Sigmoid colon (tissue), 7 donors: ENCODE measurements around the gene IFT20. TPM values are rescaled to one million over a fixed set of nuclear protein-coding genes. Genes with fewer than 3 reads are reported as not detected.

ENCODE experiments used
- DNase-seq: peaks from one replicate; pipeline ENCODE4 v3.0.0-alpha.2; 2019
- H3K27ac ChIP-seq, 4 donors: fragments of 200-600 bp; sonication (generic); one replicate each; pipeline ENCODE4 v1.5.1; 2016 to 2019; ENCODE audit warnings: mild to moderate bottlenecking in 1 of 4
- H3K27me3 ChIP-seq, 3 donors: fragments of 200-600 bp; sonication (generic); one replicate each; pipeline ENCODE4 v1.5.1; 2019; ENCODE audit warnings: mild to moderate bottlenecking in 1 of 3
- H3K36me3 ChIP-seq, 4 donors: fragments of 200-600 bp; sonication (generic); one replicate each; pipeline ENCODE4 v1.5.1; 2016 to 2019
- H3K4me1 ChIP-seq, 4 donors: fragments of 200-600 bp; sonication (generic); one replicate each; pipeline ENCODE4 v1.5.1; 2017 to 2019
- H3K4me3 ChIP-seq, 4 donors: fragments of 200-600 bp; sonication (generic); one replicate each; pipeline ENCODE4 v1.5.1; 2017 to 2019; ENCODE audit warnings: mild to moderate bottlenecking in 2 of 4, moderate library complexity in 1 of 4
- H3K9me3 ChIP-seq, 4 donors: fragments of 200-600 bp in 3 of 4; sonication (generic) in 3 of 4; one replicate each; pipeline versions ENCODE4 v1.5.1 to v1.6.1; 2013 to 2019
- CTCF ChIP-seq, 4 experiments: fragments of 450-650 bp in 3 of 4; fragments of 200-600 bp in 1 of 4; IDR thresholded peaks; one replicate each; pipeline ENCODE4 v1.5.1; 2016 to 2019; ENCODE audit warnings: antibody characterized with exemption in 4 of 4, mild to moderate bottlenecking in 3 of 4, moderate library complexity in 2 of 4
- EP300 ChIP-seq, 4 donors: sonication (generic); formaldehyde crosslinking; IDR thresholded peaks; one replicate each; pipeline ENCODE4 v1.6.1; 2017; ENCODE audit warnings: antibody characterized with exemption in 4 of 4
- POLR2A ChIP-seq, 2 donors: fragments of 450-650 bp; IDR thresholded peaks; one replicate each; pipeline ENCODE4 v1.6.1; 2016; ENCODE audit warnings: antibody characterized with exemption in 2 of 2, mild to moderate bottlenecking in 2 of 2, moderate library complexity in 2 of 2
- POLR2AphosphoS5 ChIP-seq, 4 donors: sonication (generic); formaldehyde crosslinking; IDR thresholded peaks; one replicate each; pipeline ENCODE4 v1.6.1; 2017; ENCODE audit warnings: antibody characterized with exemption in 4 of 4
- WGBS, 2 donors: extraction: QIAGEN DNeasy Blood & Tissue Kit; methylation state at CpG; one replicate each; pipeline ENCODE4 v1.1.7; 2013; 5-methylcytosine and 5-hydroxymethylcytosine counted together
- intact Hi-C: fragments of 100-400 bp; cut with DNase I; formaldehyde crosslinking; loops from one replicate; pipeline ENCODE4 v1.15.1; 2023
- polyA plus RNA-seq, 3 donors: library from polyadenylated mRNA; stranded (reverse); fragments of 200-250 nt; gene quantifications; one replicate each; pipeline ENCODE4 v1.2.3, GENCODE V29; 2013
- total RNA-seq, 4 donors: library from RNA; depleted of rRNA; stranded (reverse); fragments of >200 nt; gene quantifications; one replicate each; pipeline ENCODE4 v1.1.0, GENCODE V29; 2016
- donor health status: healthy with polysubstance abuse.
- donor health status: Bipolar disorder and iron deficiency.
- donor health status: healthy.

The IFT20 gene
- total and polyA plus RNA-seq, 7 donors, result 32.5 to 73.6 (median 58.4) TPM

DNA sequence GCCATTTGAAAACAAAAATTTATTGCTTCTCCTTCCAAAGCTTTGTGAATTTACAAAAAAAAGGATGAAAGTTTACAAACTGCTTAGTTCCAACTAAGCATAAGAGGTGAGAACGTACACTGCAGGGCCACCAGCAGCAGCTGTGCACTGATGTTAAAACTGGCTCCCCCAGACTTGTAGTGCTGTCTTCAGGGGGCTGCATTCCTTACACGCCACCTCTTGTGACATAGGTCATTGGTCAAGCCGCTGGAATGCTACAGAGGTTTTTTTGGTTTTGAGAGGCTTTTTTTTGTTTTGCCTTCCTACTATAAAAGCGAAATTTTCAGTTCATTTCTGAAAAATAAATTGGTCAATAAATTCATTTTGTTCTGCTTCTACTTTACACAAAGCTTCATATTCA, 6.9 kb downstream of the IFT20 start:
- Histone ChIP-seq H3K27me3 (no peaks in the 10 kb centered on the region), H3K9me3 (no peaks in the 10 kb centered on the region), H3K27ac (no peak overlapping the region), H3K36me3 (peaks cover 19 to 59% (median 31%) of the 10 kb centered on the region in 4 donors), H3K4me1 (peaks cover 0 to 8% (median 3%) of the 10 kb centered on the region in 4 donors), H3K4me3 (no peak overlapping the region)
- intact Hi-C loops, result no loop called here
- 79 to 85% methylated on average over 4 of the region's 4 CpGs for WGBS, 2 donors
- DNase-seq, result peak; percentile 28
- TF ChIP-seq POLR2AphosphoS5 (IDR thresholded peaks at IDR 0.05) (no peak), CTCF (IDR thresholded peaks at IDR 0.05) (no peak), EP300 (IDR thresholded peaks at IDR 0.05) (no peak), POLR2A (IDR thresholded peaks at IDR 0.05) (no peak)

DNA sequence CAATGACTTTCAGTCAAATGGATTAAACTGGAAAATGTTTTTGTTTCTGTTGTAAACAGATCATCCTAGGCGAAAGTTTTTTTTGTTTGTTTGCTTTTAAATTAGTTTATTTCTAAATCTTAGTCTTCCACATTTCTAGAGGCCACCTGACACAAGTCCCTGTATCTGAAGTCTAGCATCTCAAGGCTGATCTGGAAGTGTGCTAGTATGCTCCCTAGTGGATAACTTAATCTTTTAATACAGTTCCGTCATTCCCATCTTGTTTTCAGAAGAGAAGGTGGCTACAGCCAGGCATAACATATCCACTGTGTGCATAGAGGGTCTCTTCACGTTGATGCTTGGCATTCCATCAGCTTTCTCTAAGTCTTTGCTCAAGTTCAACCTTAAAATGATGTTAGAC, 7.6 kb downstream of the IFT20 start:
- no peaks in the 10 kb centered on the region for H3K9me3 ChIP-seq
- TF ChIP-seq EP300 (IDR thresholded peaks at IDR 0.05) (no peak), CTCF (IDR thresholded peaks at IDR 0.05) (no peak), POLR2A (IDR thresholded peaks at IDR 0.05) (no peak), POLR2AphosphoS5 (IDR thresholded peaks at IDR 0.05) (no peak)
- peaks cover 0 to 2% (median 0%) of the 10 kb centered on the region in 4 donors for H3K4me1 ChIP-seq
- no peak overlapping the region for H3K27ac ChIP-seq
- DNase-seq, result no peak
- intact Hi-C loops, result no loop called here
- no peak overlapping the region for H3K4me3 ChIP-seq
- WGBS, 2 donors, result 70 to 78% methylated on average over 3 of the region's 3 CpGs
- peaks cover 19 to 59% (median 31%) of the 10 kb centered on the region in 4 donors for H3K36me3 ChIP-seq
- no peaks in the 10 kb centered on the region for H3K27me3 ChIP-seq

GRCh38 chr17:28327031-28327607, 8.2 kb downstream of the IFT20 start:
- H3K27ac ChIP-seq, result no peak overlapping the region
- peak; percentile 43 for DNase-seq
- TF ChIP-seq POLR2AphosphoS5 (IDR thresholded peaks at IDR 0.05) (no peak), EP300 (IDR thresholded peaks at IDR 0.05) (no peak), CTCF (IDR thresholded peaks at IDR 0.05) (no peak), POLR2A (IDR thresholded peaks at IDR 0.05) (no peak)
- intact Hi-C loops, result no loop called here
- H3K9me3 ChIP-seq, result no peaks in the 10 kb centered on the region
- no peaks in the 10 kb centered on the region for H3K4me1 ChIP-seq
- H3K4me3 ChIP-seq, result no peak overlapping the region
- H3K27me3 ChIP-seq, result no peaks in the 10 kb centered on the region
- WGBS, 2 donors, result 88 to 89% methylated on average over 9 of the region's 9 CpGs
- peaks cover 19 to 57% (median 30%) of the 10 kb centered on the region in 4 donors for H3K36me3 ChIP-seq

GRCh38 chr17:28326114-28326513, 9.2 kb downstream of the IFT20 start:
- WGBS, 2 donors, result 25 to 70% methylated on average over 7 of the region's 7 CpGs
- Histone ChIP-seq H3K27me3 (no peaks in the 10 kb centered on the region), H3K36me3 (peaks cover 14 to 47% (median 21%) of the 10 kb centered on the region in 4 donors), H3K27ac (no peak overlapping the region), H3K9me3 (no peaks in the 10 kb centered on the region), H3K4me1 (no peaks in the 10 kb centered on the region), H3K4me3 (no peak overlapping the region)
- TF ChIP-seq EP300 (IDR thresholded peaks at IDR 0.05), result no peak
- no peak for TF ChIP-seq CTCF (IDR thresholded peaks at IDR 0.05)
- peak; percentile 9 for DNase-seq
- intact Hi-C loops, result no loop called here

DNA sequence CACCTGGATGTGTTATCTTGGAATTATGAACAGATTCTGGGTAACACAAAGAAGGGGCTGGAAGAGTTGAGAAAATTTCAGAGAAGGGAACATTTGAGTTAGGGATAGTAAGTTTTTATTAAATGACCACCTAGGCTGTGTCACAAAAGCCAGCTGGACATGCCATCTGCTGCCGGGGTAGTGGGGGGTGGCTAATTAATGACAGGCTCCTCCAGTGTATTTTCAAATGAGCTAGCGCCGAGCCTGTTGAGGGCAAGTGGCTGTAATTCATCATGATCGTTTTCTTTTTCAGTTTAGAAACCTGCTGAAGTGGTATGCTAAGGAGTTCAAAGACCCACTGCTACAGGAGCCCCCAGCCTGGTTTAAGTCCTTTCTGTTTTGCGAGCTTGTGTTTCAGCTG, 10.1 kb downstream of the IFT20 start:
- peaks cover 6 to 38% (median 12%) of the 10 kb centered on the region in 4 donors for H3K36me3 ChIP-seq
- no peaks in the 10 kb centered on the region for H3K9me3 ChIP-seq
- WGBS, 2 donors, result 77 to 82% methylated on average over 5 of the region's 5 CpGs
- no peak for DNase-seq
- no peaks in the 10 kb centered on the region for H3K27me3 ChIP-seq
- H3K4me1 ChIP-seq, result peaks cover 0 to under 1% (median under 1%) of the 10 kb centered on the region in 4 donors
- H3K4me3 ChIP-seq, result no peak overlapping the region
- no peak for TF ChIP-seq POLR2AphosphoS5 (IDR thresholded peaks at IDR 0.05)
- no peak for TF ChIP-seq EP300 (IDR thresholded peaks at IDR 0.05)
- no peak for TF ChIP-seq CTCF (IDR thresholded peaks at IDR 0.05)
- no peak for TF ChIP-seq POLR2A (IDR thresholded peaks at IDR 0.05)
- intact Hi-C loops, result no loop called here
- H3K27ac ChIP-seq, result no peak overlapping the region
